ENCODE measurements around the gene SLC8A1.

- TF ChIP-seq POLR2A (IDR thresholded peaks at IDR 0.05) (no peak), CTCF (IDR thresholded peaks at IDR 0.05) (no peak)
Observed at GRCh38 chr2:40202798-40203400, 249.0 kb downstream of the SLC8A1 start.
